B cell (primary cell): ENCODE measurements around the gene NDST1. TPM values are rescaled to one million over a fixed set of nuclear protein-coding genes. Genes with fewer than 3 reads are reported as not detected.

ENCODE experiments used
- ATAC-seq: fragments of 200-7000 bp; cut with Tn5 transposase; one replicate; pipeline ENCODE4 v1.10.0; 2021; ENCODE audit warnings: low read depth, mild to moderate bottlenecking, moderate number of reproducible peaks, moderate library complexity
- CTCF ChIA-PET: fragments of 350-600 bp; sonication (Branson Sonifier 250); formaldehyde crosslinking; loops from one replicate; lab custom pipeline; 2021; ENCODE audit warnings: antibody characterized with exemption, inconsistent platforms; lab: Charles Lee
- POLR2A ChIA-PET: fragments of 350-600 bp; sonication (Branson Sonifier 250); formaldehyde crosslinking; loops from one replicate; lab custom pipeline; 2021; ENCODE audit warnings: antibody characterized with exemption; lab: Charles Lee
- DNase-seq: peaks from one replicate; pipeline ENCODE4 v3.0.0; 2013
- H2AFZ ChIP-seq: 2 replicates; pipeline ENCODE4 v1.6.1; 2012; ENCODE audit warnings: mild to moderate bottlenecking, low read depth, low read length; ENCODE audit not compliant: insufficient read depth, poor library complexity, severe bottlenecking
- H3K27ac ChIP-seq, 2 donors: 1 replicate in 1 of 2; 2 replicates in 1 of 2; pipeline ENCODE4 v1.5.1; 2012 to 2013; ENCODE audit warnings: low read length in 2 of 2, mild to moderate bottlenecking in 2 of 2, moderate library complexity in 1 of 2
- H3K27me3 ChIP-seq, 4 experiments: fragments of 200-600 bp in 1 of 4; sonication (generic) in 1 of 4; replicated peaks in 1 of 4; 1 replicate in 2 of 4; 2 replicates in 2 of 4; pipeline versions ENCODE4 v1.6.1 to v1.7.0; 2013 to 2016; ENCODE audit warnings: low read length in 3 of 4, mild to moderate bottlenecking in 2 of 4, mixed read lengths in 1 of 4, moderate library complexity in 1 of 4; ENCODE audit not compliant: insufficient read depth in 4 of 4, control insufficient read depth in 3 of 4; ENCODE audit errors: control extremely low read depth in 1 of 4
- H3K36me3 ChIP-seq, 2 experiments: replicated peaks in 1 of 2; 1 replicate in 1 of 2; 2 replicates in 1 of 2; pipeline versions ENCODE4 v1.6.1 to v1.7.1; 2013; ENCODE audit warnings: low read length in 1 of 2; ENCODE audit not compliant: insufficient read depth in 2 of 2, control insufficient read depth in 1 of 2; ENCODE audit errors: control extremely low read depth in 1 of 2, extremely low read depth in 1 of 2
- H3K4me1 ChIP-seq, 2 donors: fragments of 200-600 bp in 1 of 2; sonication (generic) in 1 of 2; 1 replicate in 1 of 2; 2 replicates in 1 of 2; pipeline versions ENCODE4 v1.5.1 to v1.6.1; 2013 to 2017; ENCODE audit warnings: low read length in 2 of 2; ENCODE audit not compliant: control insufficient read depth in 2 of 2, insufficient read depth in 2 of 2
- H3K4me2 ChIP-seq: replicated peaks from 2 replicates; pipeline ENCODE3; 2012; ENCODE audit warnings: mild to moderate bottlenecking, low read depth, low read length; ENCODE audit not compliant: poor library complexity, severe bottlenecking
- H3K4me3 ChIP-seq, 5 experiments: fragments of 200-600 bp in 1 of 5; sonication (generic) in 1 of 5; 1 replicate in 3 of 5; 2 replicates in 2 of 5; pipeline versions ENCODE4 v1.5.1 to v1.7.0; 2011 to 2016; ENCODE audit warnings: low read length in 4 of 5, mild to moderate bottlenecking in 4 of 5, low read depth in 2 of 5, control low read depth in 1 of 5, moderate library complexity in 1 of 5; ENCODE audit not compliant: insufficient read depth in 1 of 5; ENCODE audit errors: control extremely low read depth in 1 of 5, extremely low read depth in 1 of 5
- H3K79me2 ChIP-seq: fragments of 200-600 bp; sonication (generic); one replicate; pipeline ENCODE4 v1.6.0; 2016; ENCODE audit warnings: low read length; ENCODE audit not compliant: control insufficient read depth, insufficient read depth
- H3K9ac ChIP-seq: fragments of 200-600 bp; sonication (generic); 2 replicates; pipeline ENCODE4 v1.6.1; 2017; ENCODE audit warnings: mild to moderate bottlenecking, low read length, moderate library complexity
- H3K9me3 ChIP-seq, 3 donors: one replicate each; pipeline versions ENCODE4 v1.6.1 to v1.7.1; 2013; ENCODE audit warnings: low read length in 2 of 3; ENCODE audit not compliant: control insufficient read depth in 2 of 3, insufficient read depth in 1 of 3; ENCODE audit errors: control extremely low read depth in 1 of 3
- H4K20me1 ChIP-seq: 2 replicates; pipeline ENCODE4 v1.6.0; 2012; ENCODE audit warnings: mild to moderate bottlenecking, low read length; ENCODE audit not compliant: insufficient read depth, control insufficient read depth, poor library complexity, severe bottlenecking
- H3K27ac Mint-ChIP-seq: one replicate; pipeline ENCODE4 v1.8.0; 2021; ENCODE audit warnings: mixed read lengths
- H3K27me3 Mint-ChIP-seq: one replicate; pipeline ENCODE4 v1.8.0; 2021; ENCODE audit warnings: mixed read lengths
- H3K4me1 Mint-ChIP-seq: one replicate; pipeline ENCODE4 v1.8.0; 2021; ENCODE audit warnings: mixed read lengths
- H3K4me3 Mint-ChIP-seq: one replicate; pipeline ENCODE4 v1.8.0; 2021; ENCODE audit warnings: mixed read lengths
- H3K9me3 Mint-ChIP-seq: one replicate; pipeline ENCODE4 v1.8.0; 2022; ENCODE audit warnings: mixed read lengths; ENCODE audit not compliant: insufficient read depth
- EZH2 ChIP-seq: IDR thresholded peaks from 2 replicates; pipeline ENCODE4 v1.6.1; 2012; ENCODE audit warnings: borderline replicate concordance, low read depth, mild to moderate bottlenecking, moderate library complexity, low read length; ENCODE audit not compliant: insufficient read depth, poor library complexity, severe bottlenecking
- WGBS: methylation state at CpG from one replicate; pipeline ENCODE4 v1.1.5; 2013; ENCODE audit warnings: missing lambda C conversion rate; ENCODE audit not compliant: insufficient coverage; 5-methylcytosine and 5-hydroxymethylcytosine counted together
- intact Hi-C: fragments of 100-400 bp; cut with micrococcal nuclease; formaldehyde crosslinking; loops from one replicate; pipeline ENCODE4 v1.10.0; 2022
- polyA plus RNA-seq: library from polyadenylated mRNA; depleted of rRNA; stranded (reverse); fragments of >200 nt; gene quantifications from 2 replicates; pipeline ENCODE4 v1.2.3, GENCODE V29; 2012
- total RNA-seq, 2 donors: library from RNA; stranded (reverse); fragments of 120-200 nt in 1 of 2; gene quantifications; 1 replicate in 1 of 2; 2 replicates in 1 of 2; pipeline versions ENCODE4 v1.2.3 to v1.2.4, GENCODE V29; 2013 to 2022
- TF ChIP-seq, protein P1 (sequence below): fragments of 200-600 bp; IDR thresholded peaks from one replicate; pipeline ENCODE4 v1.8.0; 2022; ENCODE audit warnings: antibody characterized with exemption, mild to moderate bottlenecking

Gene NDST1
- total and polyA plus RNA-seq, 2 donors (not counting 1 experiment from before 2014, with no cell fraction given): 4.3 to 7.0 TPM

DNA sequence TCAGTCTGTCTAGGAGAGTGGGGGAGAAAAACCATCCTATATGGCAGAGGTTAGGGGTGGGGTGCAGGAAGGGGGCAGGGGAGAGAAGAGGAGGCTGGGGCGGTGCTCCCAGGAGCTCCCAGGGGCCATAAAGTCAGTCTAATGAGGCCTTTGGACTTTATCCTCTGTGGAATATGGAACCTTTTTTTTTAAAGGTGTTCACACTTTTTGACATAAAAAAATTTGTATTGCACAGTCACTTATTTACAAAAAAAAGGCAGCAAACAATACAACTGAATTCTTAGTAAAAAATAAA, 80.6 kb downstream of the NDST1 start:
- H3K9me3 Mint-ChIP-seq: no peaks in the 10 kb centered on the region
- no peak overlapping the region for H3K27ac Mint-ChIP-seq
- no peak overlapping the region for H3K27ac ChIP-seq
- H3K4me3 ChIP-seq: no peak overlapping the region
- H3K36me3 ChIP-seq: no peaks in the 10 kb centered on the region
- H3K27me3 ChIP-seq: peaks cover 0 to 4% (median 0%) of the 10 kb centered on the region in 4 experiments
- H3K79me2 ChIP-seq: no peaks in the 10 kb centered on the region
- TF ChIP-seq EZH2: no peak
- TF ChIP-seq, protein P1, sequence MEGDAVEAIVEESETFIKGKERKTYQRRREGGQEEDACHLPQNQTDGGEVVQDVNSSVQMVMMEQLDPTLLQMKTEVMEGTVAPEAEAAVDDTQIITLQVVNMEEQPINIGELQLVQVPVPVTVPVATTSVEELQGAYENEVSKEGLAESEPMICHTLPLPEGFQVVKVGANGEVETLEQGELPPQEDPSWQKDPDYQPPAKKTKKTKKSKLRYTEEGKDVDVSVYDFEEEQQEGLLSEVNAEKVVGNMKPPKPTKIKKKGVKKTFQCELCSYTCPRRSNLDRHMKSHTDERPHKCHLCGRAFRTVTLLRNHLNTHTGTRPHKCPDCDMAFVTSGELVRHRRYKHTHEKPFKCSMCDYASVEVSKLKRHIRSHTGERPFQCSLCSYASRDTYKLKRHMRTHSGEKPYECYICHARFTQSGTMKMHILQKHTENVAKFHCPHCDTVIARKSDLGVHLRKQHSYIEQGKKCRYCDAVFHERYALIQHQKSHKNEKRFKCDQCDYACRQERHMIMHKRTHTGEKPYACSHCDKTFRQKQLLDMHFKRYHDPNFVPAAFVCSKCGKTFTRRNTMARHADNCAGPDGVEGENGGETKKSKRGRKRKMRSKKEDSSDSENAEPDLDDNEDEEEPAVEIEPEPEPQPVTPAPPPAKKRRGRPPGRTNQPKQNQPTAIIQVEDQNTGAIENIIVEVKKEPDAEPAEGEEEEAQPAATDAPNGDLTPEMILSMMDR: no peak
- H3K4me3 Mint-ChIP-seq: no peak overlapping the region
- no CpG with 5 or more reads among the region's 1 CpG for WGBS
- no peak for ATAC-seq
- H3K4me1 Mint-ChIP-seq: no peaks in the 10 kb centered on the region
- no peaks in the 10 kb centered on the region for H3K9me3 ChIP-seq
- H3K4me2 ChIP-seq: no peak overlapping the region
- DNase-seq: no peak
- H4K20me1 ChIP-seq: no peaks in the 10 kb centered on the region
- no peak overlapping the region for H2AFZ ChIP-seq
- CTCF ChIA-PET: no interaction called here
- no peaks in the 10 kb centered on the region for H3K4me1 ChIP-seq
- intact Hi-C loops: no loop called here
- no peak overlapping the region for H3K9ac ChIP-seq
- H3K27me3 Mint-ChIP-seq: peaks cover 3% of the 10 kb centered on the region
- POLR2A ChIA-PET: no interaction called here

DNA sequence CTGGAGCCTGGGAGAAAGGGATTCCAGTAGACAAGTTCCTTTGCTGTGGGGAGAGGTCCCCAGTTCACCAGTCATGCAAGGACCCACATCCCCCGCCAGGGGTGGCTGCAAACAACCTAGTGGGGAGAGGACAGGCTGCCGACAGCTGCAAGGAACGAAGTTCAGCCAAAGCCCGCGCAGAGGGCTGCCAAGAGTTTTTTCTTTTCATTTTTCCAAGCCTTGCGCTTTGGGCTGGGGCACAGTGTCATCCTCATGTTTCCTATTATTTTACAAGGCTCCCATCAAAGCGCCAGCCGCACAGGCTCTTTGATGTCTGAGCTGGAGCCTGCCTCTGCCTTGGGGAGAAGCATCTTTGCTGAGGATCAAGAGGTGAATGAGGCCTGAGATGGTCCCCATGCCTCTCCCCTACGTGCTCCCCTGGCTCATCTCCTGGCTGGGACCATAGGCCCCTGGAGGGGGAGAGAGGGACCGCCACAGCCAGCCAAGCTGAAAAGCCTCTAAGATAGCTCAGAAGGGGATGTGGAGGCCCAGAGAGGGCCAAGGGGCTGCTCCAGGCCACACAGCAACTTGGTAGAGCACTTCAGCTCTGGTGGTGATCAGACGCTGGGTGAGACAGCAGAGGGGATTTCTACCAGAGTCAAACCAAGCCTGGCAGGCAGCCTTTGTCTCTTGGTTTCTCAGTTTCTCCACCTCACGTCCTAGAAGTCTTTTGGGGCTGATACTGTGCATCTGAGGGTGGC, 82.1 kb downstream of the NDST1 start:
- Histone ChIP-seq H3K27me3 (peaks cover 0 to 1% (median 0%) of the 10 kb centered on the region in 4 experiments), H3K9ac (no peak overlapping the region), H3K36me3 (no peaks in the 10 kb centered on the region), H3K79me2 (no peaks in the 10 kb centered on the region), H3K9me3 (no peaks in the 10 kb centered on the region), H3K4me3 (no peak overlapping the region), H3K4me2 (no peak overlapping the region), H4K20me1 (no peaks in the 10 kb centered on the region), H3K27ac (no peak overlapping the region), H2AFZ (no peak overlapping the region), H3K4me1 (no peaks in the 10 kb centered on the region)
- CTCF ChIA-PET: no interaction called here
- no peaks in the 10 kb centered on the region for H3K9me3 Mint-ChIP-seq
- POLR2A ChIA-PET: no interaction called here
- no peak overlapping the region for H3K4me3 Mint-ChIP-seq
- intact Hi-C loops: no loop called here
- DNase-seq: no peak
- no peak overlapping the region for H3K27ac Mint-ChIP-seq
- TF ChIP-seq, protein P1: no peak
- no peak for TF ChIP-seq EZH2
- H3K4me1 Mint-ChIP-seq: no peaks in the 10 kb centered on the region
- ATAC-seq: no peak
- WGBS: 74% methylated on average over 9 of the region's 12 CpGs
- H3K27me3 Mint-ChIP-seq: no peaks in the 10 kb centered on the region
